Mononuclear cell (primary cell): ENCODE measurements around the gene SLC35F1. TPM values are rescaled to one million over a fixed set of nuclear protein-coding genes. Genes with fewer than 3 reads are reported as not detected.

Experiments
- H3K27me3 ChIP-seq: 2 replicates; pipeline ENCODE4 v1.6.0; 2011; ENCODE audit warnings: low read length, control low read depth; ENCODE audit not compliant: insufficient read depth
- H3K4me1 ChIP-seq: 2 replicates; pipeline ENCODE4 v1.5.1; 2011; ENCODE audit warnings: mild to moderate bottlenecking, low read length, control low read depth; ENCODE audit not compliant: insufficient read depth
- H3K4me3 ChIP-seq: 2 replicates; pipeline ENCODE4 v1.5.1; 2011; ENCODE audit warnings: mild to moderate bottlenecking, low read length, moderate library complexity
- H3K9me3 ChIP-seq: 2 replicates; pipeline ENCODE4 v1.5.1; 2011; ENCODE audit warnings: low read depth, mild to moderate bottlenecking, control low read depth, low read length
- total RNA-seq: library from RNA; depleted of rRNA; stranded (reverse); fragments of >200 nt; gene quantifications from one replicate; pipeline ENCODE4 v1.2.3, GENCODE V29; 2012

The SLC35F1 gene
- total RNA-seq, 1 donor: not detected

DNA sequence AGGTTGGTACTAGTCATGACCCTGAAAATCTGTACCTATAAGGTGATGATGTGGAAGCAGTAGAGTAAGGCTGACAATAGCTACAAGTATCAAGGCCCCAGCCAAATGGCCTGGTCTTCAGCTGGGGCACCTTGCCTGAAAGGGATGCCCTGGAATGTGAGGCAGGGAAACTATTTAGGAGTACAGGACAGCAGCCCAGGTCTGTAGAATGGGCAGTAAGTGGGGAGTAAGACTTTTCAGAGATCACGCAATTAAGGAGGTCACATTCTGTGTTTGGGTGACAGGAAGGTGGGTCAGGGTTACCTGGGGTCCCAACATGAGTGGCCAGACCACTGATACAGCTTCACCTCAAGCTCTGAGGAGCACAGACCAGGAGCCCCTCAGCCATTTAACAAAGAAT lies 9.4 kb downstream of the SLC35F1 start:
- Histone ChIP-seq H3K4me3 (no peak overlapping the region), H3K27me3 (peaks cover 42% of the 10 kb centered on the region), H3K9me3 (no peaks in the 10 kb centered on the region), H3K4me1 (no peaks in the 10 kb centered on the region)

DNA sequence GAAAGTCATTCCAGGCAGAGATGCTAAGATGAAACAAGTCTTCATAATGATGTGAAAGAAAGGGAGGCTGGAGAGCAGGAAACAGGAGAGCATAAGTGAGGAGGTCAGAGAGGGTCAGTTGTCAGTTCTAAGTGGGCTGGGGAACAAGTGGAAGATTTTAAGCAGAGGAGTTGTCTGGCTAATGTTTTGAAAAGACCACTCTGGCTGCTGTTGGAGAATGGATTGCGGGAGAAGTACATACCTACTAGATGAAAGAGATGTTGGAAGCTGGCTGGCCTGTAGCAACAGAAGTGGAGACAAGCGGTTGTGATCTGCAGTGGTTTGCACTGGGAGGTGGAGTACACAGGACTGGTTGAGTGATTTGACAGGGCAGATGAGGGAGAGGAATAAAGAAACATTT lies 10.1 kb downstream of the SLC35F1 start:
- H3K4me1 ChIP-seq: no peaks in the 10 kb centered on the region
- H3K27me3 ChIP-seq: peaks cover 44% of the 10 kb centered on the region
- no peaks in the 10 kb centered on the region for H3K9me3 ChIP-seq
- no peak overlapping the region for H3K4me3 ChIP-seq

DNA sequence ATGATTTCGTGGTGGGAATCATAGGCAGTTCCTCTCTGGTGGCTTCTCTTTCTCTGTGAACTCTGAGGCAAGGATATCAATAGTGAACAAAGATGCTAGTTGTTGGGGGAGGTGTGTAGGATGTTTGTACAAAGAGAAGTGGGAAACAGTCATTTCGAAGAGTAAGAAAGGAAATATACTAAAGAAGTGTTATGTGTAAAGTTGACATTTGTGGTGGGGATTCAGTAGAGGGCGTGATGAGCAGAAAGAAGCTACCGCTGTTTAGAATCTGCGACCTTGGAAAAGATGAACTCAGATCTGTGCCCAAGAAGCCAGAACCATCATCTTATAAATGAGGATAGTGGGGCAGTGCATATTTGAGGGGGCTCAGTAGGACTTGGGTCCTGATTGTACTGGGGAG lies 11.4 kb downstream of the SLC35F1 start:
- H3K4me1 ChIP-seq: no peaks in the 10 kb centered on the region
- H3K4me3 ChIP-seq: no peak overlapping the region
- H3K27me3 ChIP-seq: peaks cover 44% of the 10 kb centered on the region
- no peaks in the 10 kb centered on the region for H3K9me3 ChIP-seq

DNA sequence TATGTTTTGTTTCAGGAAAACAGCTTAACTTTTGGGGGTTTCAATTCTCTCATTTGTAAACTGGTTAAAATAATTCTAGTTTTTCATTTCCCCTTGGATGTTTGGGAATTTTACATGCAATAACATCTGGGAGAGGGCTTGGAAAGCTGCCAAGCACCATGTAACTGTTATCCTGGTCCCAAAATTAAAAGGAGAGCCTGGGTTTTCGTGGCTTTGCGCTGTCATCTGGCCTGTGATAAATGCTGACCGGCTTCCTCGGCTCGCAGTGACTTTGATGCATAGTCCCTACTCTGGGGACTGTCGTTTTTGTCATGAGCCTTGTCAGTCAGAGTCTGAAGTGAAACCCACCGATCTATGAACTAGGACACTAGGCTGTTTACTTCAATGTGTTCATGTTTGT lies 12.2 kb downstream of the SLC35F1 start:
- Histone ChIP-seq H3K27me3 (peaks cover 44% of the 10 kb centered on the region), H3K9me3 (no peaks in the 10 kb centered on the region), H3K4me1 (no peaks in the 10 kb centered on the region), H3K4me3 (no peak overlapping the region)

DNA sequence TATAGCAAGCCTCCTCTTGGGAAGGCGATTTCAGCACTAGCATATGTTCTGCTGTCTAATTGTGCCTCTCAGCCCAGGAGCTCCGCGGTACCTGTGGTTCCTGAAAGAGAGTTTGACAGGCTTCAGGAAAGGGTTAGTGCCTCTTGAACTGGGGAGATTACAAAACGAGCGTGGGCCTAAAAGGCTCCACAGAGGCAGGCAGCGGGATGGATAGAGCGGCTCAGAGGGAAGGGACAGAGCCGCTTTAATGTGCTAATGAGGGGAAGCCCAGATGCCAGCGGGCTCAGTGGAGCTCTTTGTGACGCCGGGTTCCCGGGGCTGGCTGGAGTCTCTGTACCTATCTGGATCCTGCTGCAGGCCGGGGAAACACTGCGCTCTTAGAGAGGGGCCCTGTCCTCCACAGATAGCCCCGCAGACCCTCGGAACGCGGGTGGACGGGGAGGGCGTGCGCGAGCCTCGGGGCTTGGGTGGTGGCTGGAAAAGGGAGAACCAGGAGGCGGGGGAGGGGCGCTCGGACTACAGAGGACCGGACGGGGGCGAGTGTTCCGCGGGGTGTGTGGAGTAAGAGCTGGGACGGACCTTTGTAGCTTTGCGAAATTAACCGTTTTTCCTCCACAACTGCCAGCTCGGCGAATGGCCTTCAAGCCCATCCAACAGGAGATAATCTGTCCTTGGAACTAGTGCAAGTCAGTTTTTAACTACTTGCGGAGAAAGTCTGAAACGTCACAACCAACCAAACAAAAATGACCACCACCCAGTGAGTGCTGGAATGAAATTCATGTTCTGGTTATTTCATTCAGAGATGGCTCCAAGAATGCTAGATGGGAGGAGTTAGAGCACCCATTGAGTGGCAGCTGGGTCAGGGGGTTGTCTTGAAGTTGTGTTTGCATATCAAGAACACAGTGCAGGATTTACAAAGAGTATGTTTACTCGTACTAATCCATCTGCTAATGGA lies 13.0 kb downstream of the SLC35F1 start:
- H3K27me3 ChIP-seq: peaks cover 44% of the 10 kb centered on the region
- H3K9me3 ChIP-seq: no peaks in the 10 kb centered on the region
- H3K4me3 ChIP-seq: no peak overlapping the region
- no peaks in the 10 kb centered on the region for H3K4me1 ChIP-seq

DNA sequence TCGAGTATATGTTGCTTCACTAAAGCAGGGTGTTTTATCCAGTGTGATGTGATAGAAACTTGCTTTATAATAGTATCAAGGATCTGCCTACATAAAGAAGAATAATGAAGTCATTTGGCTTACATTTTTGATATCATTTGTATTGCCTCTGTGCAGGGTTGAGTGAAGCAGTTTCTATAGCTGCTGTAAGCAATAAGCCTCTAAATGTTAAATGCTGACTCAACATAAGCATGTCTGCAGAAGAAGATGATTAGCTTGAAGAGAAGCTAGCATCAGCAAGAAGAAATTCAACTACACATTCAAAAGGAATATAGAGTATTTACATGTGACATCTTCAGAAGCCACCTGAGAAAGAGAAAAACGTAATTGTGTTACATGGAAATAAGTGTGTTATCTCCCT lies 17.6 kb downstream of the SLC35F1 start:
- H3K4me1 ChIP-seq: no peaks in the 10 kb centered on the region
- peaks cover 19% of the 10 kb centered on the region for H3K27me3 ChIP-seq
- no peak overlapping the region for H3K4me3 ChIP-seq
- H3K9me3 ChIP-seq: peaks cover 11% of the 10 kb centered on the region

DNA sequence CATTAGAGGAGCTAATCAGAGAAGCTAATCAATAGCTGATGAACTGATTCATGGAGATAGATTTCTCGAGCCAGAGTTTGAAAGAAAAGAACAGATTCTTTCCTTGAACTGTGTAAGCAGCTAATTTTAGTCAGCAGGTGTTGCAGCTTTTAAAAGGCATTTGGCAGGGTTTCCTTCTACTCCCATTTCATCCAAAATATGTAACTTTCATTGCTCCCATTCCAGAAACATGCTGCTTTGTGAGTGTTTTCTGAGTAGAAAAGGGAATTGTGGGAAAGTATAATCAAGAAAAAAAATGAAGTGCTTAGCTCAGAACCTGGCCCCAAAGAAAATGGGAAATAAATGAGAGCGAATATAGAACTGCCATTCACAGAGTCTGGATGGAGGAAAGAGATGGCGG lies 20.8 kb downstream of the SLC35F1 start:
- Histone ChIP-seq H3K9me3 (peaks cover 14% of the 10 kb centered on the region), H3K4me3 (no peak overlapping the region), H3K27me3 (no peaks in the 10 kb centered on the region), H3K4me1 (no peaks in the 10 kb centered on the region)

DNA sequence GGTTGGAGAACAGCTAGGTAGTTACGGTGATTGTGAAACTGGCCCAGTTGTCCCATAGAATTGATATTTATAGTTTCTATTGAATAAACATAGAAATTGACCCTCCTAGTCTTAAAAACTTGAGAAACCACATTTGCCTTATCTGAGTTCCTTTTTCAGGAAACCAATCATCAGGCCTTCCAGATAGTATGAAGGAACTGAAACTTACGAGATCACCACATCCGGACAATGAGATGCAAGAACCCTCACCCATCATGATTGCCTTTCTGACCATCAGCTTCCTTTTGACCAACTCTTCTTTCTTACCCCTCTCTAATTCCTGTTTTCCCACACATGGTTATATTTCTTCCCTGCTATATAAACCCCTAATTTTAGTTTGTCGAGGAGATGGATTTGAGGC lies 21.8 kb downstream of the SLC35F1 start:
- Histone ChIP-seq H3K27me3 (no peaks in the 10 kb centered on the region), H3K9me3 (peaks cover 14% of the 10 kb centered on the region), H3K4me1 (no peaks in the 10 kb centered on the region), H3K4me3 (no peak overlapping the region)

DNA sequence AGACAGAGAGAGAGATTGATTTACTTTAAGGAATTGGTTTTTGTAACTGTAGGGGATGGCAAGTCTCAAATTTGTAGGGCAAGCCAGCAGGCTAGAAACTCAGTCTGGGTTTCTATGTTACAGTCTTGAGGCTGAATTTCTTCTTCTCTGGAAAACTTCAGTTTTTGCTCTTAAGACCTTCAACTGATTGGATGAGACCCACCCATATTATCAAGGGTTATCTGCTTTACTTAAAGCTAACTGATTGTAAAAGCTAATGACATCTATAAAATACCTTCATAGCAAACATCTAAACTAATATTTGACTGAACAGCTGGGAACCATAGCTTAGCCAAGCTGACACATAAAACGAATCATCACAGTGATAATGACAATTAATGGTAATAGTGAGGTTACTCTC lies 22.4 kb downstream of the SLC35F1 start:
- Histone ChIP-seq H3K27me3 (no peaks in the 10 kb centered on the region), H3K4me1 (no peaks in the 10 kb centered on the region), H3K9me3 (peaks cover 14% of the 10 kb centered on the region), H3K4me3 (no peak overlapping the region)

DNA sequence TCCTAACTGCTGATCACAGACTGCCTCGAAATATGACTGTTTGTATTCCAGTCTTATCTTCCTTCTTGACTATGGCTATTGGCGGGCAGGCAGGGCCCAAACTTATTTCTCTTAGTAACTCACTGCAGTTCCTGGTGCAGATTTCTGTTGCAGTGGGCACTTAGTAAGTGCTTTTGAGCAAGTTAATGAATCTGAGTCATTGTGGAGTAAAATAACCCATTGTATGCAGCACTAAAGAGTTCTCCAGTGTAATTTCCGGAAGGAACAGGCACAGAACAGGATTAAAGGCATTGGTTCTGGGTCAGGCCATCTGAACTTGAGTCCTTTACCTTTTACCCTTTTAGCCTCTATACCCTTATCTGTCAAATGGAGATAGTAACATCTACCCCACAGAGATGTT lies 23.6 kb downstream of the SLC35F1 start:
- H3K27me3 ChIP-seq: no peaks in the 10 kb centered on the region
- H3K9me3 ChIP-seq: peaks cover 14% of the 10 kb centered on the region
- no peaks in the 10 kb centered on the region for H3K4me1 ChIP-seq
- no peak overlapping the region for H3K4me3 ChIP-seq

DNA sequence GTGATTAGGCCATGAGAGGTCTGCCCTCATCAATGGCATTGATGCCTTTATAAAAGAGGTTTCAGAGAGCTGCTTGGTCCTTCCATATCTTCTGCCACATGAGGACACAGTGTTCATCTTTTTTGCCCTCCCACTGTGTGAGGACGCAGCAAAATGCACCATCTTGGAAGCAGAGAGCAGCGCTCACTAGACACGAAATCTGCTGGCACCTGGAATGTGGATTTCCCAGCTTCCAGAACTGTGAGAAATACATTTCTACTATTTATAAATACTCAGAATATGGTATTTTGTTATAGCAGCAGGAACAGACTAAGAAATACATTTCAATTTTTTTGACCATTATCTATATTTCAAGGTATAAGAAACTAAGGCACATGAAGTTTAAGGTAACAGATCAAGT lies 24.9 kb downstream of the SLC35F1 start:
- H3K4me1 ChIP-seq: no peaks in the 10 kb centered on the region
- peaks cover 14% of the 10 kb centered on the region for H3K9me3 ChIP-seq
- H3K27me3 ChIP-seq: no peaks in the 10 kb centered on the region
- H3K4me3 ChIP-seq: no peak overlapping the region

DNA sequence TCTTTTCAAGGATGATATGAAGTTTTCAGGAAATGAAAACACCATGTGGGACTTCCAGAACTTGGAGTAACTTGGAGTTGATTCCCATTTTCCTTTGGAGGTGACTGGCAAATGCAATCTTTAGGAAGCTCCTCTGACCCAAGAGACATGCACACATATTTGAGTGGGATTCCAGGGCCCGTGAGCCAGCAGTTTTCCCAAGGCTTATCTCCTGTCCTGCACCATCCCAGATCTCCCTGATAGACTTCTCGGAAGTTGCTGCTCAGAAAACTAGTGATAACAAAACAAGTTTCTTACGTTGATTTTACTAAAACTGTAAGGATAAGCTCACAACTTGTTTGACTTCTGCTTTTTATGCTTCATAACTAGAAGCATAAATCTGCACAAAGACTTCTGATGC lies 25.6 kb downstream of the SLC35F1 start:
- no peak overlapping the region for H3K4me3 ChIP-seq
- H3K27me3 ChIP-seq: no peaks in the 10 kb centered on the region
- peaks cover 14% of the 10 kb centered on the region for H3K9me3 ChIP-seq
- H3K4me1 ChIP-seq: no peaks in the 10 kb centered on the region

DNA sequence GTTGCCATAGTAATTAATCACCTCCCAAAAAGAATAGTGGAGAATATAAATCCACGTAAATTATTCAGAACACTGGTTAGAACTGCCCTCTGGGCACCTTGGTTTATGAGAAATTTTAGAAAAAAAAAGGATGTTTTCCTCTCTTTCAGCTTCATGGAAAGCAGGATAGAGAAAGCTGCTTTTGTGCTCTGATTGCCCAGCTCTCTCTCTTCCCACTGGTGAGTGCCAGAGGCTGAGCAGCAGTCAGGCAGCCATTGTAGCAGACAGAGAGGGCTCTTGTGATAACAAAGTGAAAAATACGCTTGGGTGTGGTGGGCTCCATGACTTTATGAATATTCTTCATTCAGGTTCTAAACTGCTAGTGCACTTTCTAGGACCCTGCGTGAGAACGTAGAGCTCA lies 26.4 kb downstream of the SLC35F1 start:
- Histone ChIP-seq H3K4me3 (no peak overlapping the region), H3K27me3 (no peaks in the 10 kb centered on the region), H3K9me3 (peaks cover 13% of the 10 kb centered on the region), H3K4me1 (no peaks in the 10 kb centered on the region)

DNA sequence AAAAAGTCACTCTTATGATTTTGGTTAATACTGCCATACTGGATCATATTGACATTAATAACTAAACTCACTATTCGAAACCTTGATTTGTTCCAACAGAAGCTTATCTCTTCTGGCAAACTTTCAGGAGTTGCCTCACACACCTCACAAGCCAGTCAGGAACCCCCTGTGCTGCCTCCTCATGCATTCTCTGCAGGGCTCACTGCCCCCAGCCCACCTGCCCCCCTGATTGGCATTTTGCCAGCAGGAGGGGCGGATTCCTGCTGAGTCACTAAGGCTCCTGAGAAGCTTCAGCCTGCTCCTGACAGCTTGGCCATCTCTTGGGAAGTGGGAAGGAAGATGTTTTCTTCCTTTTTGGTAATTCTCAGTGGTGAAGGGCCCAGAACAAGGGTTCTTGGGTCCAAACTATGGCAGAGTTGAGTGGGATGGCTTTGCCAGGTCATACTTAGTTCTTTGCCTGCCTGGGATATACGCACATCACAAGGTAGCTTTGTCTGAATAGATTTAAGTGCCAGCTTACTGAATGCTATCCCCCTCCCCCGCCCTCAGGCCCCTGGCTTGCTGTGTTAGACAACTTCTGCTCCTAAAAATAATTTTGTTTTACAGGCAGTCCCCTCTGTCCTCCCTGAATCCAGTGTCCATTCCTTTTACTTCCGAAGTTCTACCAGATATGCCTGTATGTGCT lies 31.4 kb downstream of the SLC35F1 start:
- H3K4me3 ChIP-seq: no peak overlapping the region
- H3K4me1 ChIP-seq: no peaks in the 10 kb centered on the region
- no peaks in the 10 kb centered on the region for H3K9me3 ChIP-seq
- H3K27me3 ChIP-seq: no peaks in the 10 kb centered on the region

DNA sequence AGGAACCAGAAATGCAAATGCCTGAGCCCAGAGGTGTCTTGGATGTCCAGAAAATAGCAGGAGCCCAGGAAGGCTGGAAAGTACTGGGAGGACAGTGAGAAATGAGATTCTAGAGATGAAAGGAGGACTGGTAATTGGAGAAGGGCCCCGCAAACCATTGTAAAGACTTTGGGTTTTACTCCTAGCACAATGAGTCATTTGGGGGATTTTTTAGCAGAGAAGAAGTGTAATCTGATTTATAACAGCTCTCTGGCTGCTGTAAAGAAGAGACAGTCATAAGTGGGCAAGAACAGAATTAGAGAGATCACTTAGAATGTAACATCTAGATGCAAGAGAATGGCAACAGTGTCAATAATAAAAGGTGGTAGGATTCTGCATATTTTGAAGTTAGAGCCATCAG lies 40.2 kb downstream of the SLC35F1 start:
- H3K4me1 ChIP-seq: no peaks in the 10 kb centered on the region
- H3K9me3 ChIP-seq: no peaks in the 10 kb centered on the region
- H3K27me3 ChIP-seq: no peaks in the 10 kb centered on the region
- no peak overlapping the region for H3K4me3 ChIP-seq

DNA sequence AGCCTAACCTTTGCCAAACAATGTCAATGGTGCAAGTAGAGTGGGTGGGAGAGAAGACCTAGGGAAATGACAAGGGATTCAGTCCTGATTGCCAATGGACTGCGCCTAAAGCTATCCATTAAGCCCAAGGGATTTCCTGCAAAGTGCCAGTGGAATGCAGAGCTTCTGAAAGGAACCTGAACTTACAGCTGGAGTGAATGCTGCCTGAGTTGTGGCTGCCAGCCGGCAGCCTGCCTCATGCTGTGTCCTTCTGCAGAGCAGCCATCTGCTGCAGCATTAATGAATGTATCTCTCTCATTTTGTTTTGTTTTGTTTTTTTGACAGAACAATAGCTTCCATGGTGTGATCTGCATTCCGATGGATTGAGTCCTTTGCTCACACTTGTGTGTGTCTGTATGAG lies 44.7 kb downstream of the SLC35F1 start:
- Histone ChIP-seq H3K4me3 (no peak overlapping the region), H3K9me3 (no peaks in the 10 kb centered on the region), H3K4me1 (no peaks in the 10 kb centered on the region), H3K27me3 (no peaks in the 10 kb centered on the region)
